NCI-H128 (cell line): Measurements from ENCODE around the gene P2RY2.

ENCODE experiments used
- DNase-seq: peaks from one replicate; lab custom pipeline; 2025; ENCODE audit not compliant: unreplicated experiment; lab: John Stamatoyannopoulos, UW

P2RY2 gene

GRCh38 chr11:73204711-73205121 is 13.4 kb upstream of the P2RY2 start:
- DNase-seq, result no peak

DNA sequence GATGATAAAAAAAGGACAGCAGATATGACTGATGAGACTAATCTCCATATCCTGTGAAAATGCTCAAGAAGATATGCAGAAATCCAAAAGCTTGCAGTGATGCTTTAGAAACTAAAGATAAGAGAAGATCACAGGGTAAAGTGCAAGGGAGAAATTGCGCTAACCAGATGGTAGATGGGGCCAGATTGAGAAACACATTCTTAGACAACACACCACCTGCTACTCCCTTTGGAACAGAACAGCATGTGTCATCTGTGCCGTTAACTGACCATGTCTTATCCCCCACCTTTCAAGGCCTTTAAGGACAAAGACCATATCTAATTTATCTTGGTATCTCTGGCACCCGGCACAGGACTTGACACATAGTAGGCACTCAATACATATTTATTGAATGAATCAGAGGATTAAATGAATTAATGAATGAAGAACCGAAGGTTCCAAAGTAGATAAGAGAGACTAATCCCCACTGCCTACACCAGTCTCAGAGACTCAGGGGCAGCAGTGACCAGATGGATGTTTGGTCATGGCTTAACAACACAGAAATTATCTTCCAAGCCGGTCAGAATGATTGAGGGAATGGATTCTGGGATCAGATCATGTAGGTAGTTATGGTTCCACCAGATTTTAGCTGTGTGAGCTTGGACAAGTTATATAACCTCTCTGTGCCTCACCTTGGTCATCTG is 12.3 kb upstream of the P2RY2 start:
- DNase-seq, result no peak

- DNase-seq, result no peak
Measured at GRCh38 chr11:73206801-73207200, 11.3 kb upstream of the P2RY2 start.

- DNase-seq, result no peak
Measured at GRCh38 chr11:73209892-73210291, 8.2 kb upstream of the P2RY2 start.

GRCh38 chr11:73210916-73211667 is 7.0 kb upstream of the P2RY2 start:
- DNase-seq, result no peak

DNA sequence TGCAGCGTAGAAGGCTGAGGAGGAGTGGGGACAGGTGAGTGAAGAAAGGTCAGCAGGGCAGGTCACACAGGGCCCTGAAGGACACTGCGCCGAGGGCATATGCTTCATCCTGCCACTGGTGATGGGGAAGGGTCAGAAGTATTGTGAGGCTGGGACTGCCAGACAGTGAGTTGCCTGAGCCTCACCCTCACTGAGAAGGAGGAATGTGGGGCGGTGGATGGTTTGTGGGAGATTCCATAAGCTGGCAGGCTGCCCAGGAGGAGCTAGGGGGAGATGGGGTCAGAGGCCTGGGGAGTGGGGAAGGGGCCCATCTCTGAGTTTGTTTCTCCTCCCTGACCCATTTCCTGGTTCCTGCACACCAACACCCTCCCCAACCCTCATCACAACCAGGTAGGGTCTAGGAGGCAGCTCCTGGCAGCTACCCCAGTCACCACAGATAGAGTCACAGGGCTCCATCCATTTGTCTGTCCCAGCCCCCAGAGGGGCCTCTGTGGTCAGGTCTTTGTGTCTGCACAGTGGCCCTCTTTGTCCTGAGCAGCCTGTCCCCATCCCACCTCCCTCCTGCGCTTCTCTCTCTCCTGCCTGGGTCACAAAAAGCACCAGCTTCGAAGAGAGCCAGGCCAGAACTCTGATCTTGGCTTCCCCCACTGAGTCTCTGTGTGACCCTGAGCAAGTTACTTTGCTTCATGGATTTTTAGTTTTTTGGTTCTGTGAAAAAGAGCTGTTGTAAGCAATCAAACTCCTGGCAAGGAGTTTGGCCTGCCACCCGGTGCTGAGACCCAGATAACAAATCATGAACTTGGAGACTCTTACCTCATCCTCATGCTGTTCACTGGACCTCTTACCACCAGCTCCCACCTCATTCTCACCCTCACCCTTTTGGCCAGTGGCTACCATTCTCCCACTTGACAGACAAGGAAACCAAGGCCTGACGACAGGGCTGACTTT is 4.6 kb upstream of the P2RY2 start:
- no peak for DNase-seq

GRCh38 chr11:73215191-73216134 is 2.6 kb upstream of the P2RY2 start:
- no peak for DNase-seq

DNA sequence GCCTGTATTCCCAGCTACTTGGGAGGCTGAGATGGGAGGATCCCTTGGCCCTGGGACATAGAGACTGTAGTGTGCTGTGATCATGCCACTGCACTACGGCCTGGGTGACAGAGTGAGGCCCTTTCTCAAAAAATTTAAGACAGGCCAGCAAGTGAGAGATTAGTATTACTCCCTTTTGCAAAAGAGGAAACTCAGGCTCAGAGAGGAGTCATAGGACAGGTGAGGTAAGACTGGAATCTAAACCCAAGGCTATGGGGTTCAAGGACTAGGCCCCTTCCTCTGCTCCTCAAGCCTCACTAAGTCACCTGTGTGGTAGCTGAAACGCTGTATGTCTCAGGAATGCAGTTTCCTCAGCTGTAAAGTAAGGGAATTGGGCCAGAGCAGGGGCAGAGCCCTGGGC is 1.6 kb upstream of the P2RY2 start:
- DNase-seq, result no peak

GRCh38 chr11:73217131-73217809 is 811 bp upstream of the P2RY2 start:
- DNase-seq, result no peak

- no peak for DNase-seq
Measured at GRCh38 chr11:73217810-73218105, 323 bp upstream of the P2RY2 start.

DNA sequence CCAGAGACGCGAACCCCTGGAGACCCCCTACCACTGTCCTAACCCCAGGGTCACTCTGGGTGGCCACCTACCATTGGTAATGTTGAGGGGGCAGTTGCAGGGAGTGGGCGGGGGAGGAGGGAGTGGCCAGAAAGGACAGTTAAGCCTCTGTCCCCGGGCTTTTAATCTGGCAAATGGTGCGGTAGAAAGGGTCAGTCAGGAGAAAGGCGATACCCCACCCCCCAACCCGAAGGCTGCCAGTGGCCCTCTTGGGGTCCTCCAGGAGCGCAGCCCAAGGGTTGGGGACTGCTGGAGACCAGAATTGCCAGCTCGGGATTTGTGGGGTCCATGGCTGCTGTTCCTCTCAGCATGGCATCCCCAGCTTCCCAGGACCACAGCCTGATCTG is 742 bp downstream of the P2RY2 start:
- DNase-seq, result no peak

DNA sequence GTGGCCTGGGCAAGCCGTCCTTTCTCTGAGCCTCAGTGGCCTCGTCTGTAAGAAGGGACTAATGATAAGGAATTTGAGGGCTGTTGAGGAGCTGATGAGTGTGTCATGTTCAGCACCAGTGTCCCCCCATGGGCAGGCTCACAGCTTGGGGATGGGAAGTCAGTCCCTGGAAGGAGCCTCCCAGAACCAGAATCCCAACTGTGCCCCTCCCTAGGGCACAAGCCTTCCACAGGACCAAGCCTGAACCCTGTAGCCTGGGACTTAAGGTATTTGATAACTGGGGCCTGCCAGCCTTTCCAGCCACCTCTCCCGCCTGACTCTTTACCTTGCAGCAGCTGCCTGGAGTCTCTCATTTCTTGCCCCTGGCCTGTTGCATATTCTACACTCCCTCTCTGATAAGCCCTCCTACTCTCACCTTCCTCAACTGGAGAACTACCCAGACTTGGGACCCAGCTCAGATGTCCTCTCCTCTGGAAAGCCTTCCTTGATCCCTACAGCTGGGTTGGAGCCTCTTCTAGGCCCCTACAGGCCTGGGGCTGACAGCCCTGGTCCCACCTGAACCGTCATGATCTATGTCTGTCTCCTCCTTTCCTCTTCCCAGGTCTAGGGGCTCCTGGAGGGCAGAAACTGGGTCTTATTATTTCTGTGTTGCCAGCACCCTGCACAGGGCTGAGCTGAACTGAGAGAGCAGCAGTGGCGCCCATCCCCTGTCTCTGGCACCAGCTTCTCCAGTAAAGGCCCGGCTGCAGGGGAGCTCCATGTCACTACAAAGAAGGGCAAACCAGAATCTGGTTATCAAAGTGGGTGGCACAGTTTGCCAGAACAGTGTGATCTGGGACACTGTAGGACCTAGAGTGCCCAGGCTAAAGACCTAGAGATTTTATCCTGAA is 1.6 kb downstream of the P2RY2 start:
- no peak for DNase-seq

DNA sequence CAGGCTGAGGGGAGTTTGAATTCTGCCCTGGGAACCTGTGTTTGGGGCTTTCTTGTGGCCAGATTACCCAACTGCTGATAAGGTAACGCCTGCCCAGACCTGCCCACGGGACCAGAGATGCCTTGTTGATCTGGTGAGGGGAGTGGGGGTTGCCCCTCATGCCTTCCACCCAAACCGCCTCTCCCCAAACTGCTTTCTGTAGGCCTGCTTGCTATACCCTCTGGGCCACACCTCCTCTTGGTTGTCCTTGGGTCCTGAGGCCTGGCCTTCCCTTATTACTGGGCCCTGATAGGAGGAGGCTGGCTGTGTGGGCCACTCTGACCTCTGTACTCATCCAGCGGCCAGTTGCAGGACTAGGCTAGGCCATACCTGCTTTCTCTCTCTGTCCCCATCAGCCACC is 3.4 kb downstream of the P2RY2 start:
- DNase-seq, result no peak

DNA sequence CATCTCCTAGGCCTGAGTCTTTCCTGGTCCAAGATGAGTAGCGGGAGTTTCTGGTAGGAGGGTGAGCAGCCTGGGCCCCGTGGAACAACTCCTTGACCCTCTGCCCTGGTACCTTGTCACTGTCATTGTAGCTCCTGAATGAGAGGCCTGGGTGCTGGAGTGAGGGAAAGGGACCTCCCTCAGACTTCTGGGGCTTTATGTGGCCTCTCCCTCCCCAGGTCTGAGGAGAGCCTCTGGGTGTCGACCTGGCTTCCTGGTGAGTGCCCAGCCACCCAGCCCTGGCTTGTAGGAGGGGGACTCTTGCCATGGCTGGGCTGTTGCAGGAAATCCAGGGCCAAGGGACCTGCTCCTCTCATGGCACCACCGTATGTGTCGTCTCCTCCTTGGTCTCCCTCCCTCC is 3.9 kb downstream of the P2RY2 start:
- DNase-seq, result no peak

DNA sequence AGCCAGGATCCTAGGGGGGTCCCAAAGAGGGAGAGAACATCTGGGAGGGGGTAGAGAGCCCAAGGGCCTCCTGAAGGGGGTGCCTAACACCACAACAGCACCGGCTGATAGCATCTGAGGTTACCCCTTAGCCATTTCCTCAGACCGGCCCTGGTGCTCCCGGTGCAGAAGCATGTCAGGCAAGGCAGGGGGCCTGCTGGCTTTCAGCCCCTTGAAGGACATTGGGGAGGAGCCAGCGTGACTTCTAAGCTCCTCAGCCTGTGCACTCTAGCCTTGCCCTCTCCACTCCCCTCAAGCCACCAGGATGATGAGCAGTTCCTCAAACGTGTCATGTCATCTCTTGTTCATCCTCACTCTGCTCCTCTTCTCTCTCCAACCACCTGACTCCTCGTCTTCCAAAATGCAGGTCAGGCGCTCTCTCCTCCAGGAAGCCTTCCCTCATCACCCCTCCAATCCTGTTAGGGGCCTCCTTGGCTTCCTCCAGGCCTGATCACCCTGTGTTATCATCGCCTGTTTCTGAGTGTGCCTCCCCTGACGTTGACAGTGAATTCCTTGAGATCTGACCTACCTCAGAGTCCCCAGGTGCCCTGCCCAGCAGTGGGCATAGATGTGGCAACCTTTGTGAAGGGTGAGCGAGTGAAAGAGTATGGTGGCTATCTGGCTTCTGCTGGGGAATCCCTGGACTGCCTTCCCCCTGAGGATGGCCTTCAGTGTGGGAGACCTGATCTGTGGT is 6.1 kb downstream of the P2RY2 start:
- DNase-seq, result no peak

- DNase-seq, result no peak
Measured at GRCh38 chr11:73225001-73225686, 7.1 kb downstream of the P2RY2 start.

- no peak for DNase-seq
Measured at GRCh38 chr11:73225851-73226250, 7.8 kb downstream of the P2RY2 start.
